Neural progenitor cell (in vitro differentiated cells): ENCODE measurements around the gene TRMT61A. TPM values are rescaled to one million over a fixed set of nuclear protein-coding genes. Genes with fewer than 3 reads are reported as not detected.
"Not testable (repeated sequence)": the region's sequence is repeated elsewhere in the genome, so short reads cannot be mapped to it uniquely, and the experiment has no call there.

Experiments used
- DNase-seq: peaks from one replicate; pipeline ENCODE4 v3.0.0-alpha.2; 2016; ENCODE audit warnings: low spot score
- H2AFZ ChIP-seq: fragments of 200-600 bp; sonication (generic); replicated peaks from 2 replicates; pipeline ENCODE4 v1.6.1; 2016; ENCODE audit warnings: antibody characterized with exemption
- H3F3A ChIP-seq: fragments of 200-600 bp; sonication (generic); 2 replicates; pipeline ENCODE4 v1.6.1; 2016; ENCODE audit warnings: antibody characterized with exemption, low read depth
- H3K27ac ChIP-seq: fragments of 200-600 bp; sonication (generic); 2 replicates; pipeline ENCODE4 v1.5.1; 2016; ENCODE audit warnings: mild to moderate bottlenecking
- H3K27me3 ChIP-seq: fragments of 200-600 bp; sonication (generic); 2 replicates; pipeline ENCODE4 v1.6.1; 2016; ENCODE audit warnings: mild to moderate bottlenecking, moderate library complexity
- H3K36me3 ChIP-seq: fragments of 200-600 bp; sonication (generic); 2 replicates; pipeline ENCODE4 v1.5.1; 2016
- H3K4me1 ChIP-seq: fragments of 200-600 bp; sonication (generic); 2 replicates; pipeline ENCODE4 v1.6.1; 2016; ENCODE audit warnings: mixed run types
- H3K4me2 ChIP-seq: fragments of 200-600 bp; sonication (generic); 2 replicates; pipeline ENCODE4 v1.6.1; 2016
- H3K4me3 ChIP-seq: fragments of 200-600 bp; sonication (generic); 2 replicates; pipeline ENCODE4 v1.5.1; 2016
- H3K79me2 ChIP-seq: fragments of 200-600 bp; sonication (generic); 2 replicates; pipeline ENCODE4 v1.6.1; 2016; ENCODE audit warnings: low read depth
- H3K9ac ChIP-seq: fragments of 200-600 bp; sonication (generic); 2 replicates; pipeline ENCODE4 v1.6.1; 2016
- H3K9me3 ChIP-seq: fragments of 200-600 bp; sonication (generic); 2 replicates; pipeline ENCODE4 v1.5.1; 2016; ENCODE audit warnings: low read depth
- H4K20me1 ChIP-seq: fragments of 200-600 bp; sonication (generic); 2 replicates; pipeline ENCODE4 v1.6.1; 2016; ENCODE audit warnings: low read depth
- H3K27ac Mint-ChIP-seq: 3 replicates; pipeline ENCODE4 v1.8.0; 2021; ENCODE audit warnings: mixed read lengths
- H3K27me3 Mint-ChIP-seq: 2 replicates; pipeline ENCODE4 v1.8.0; 2022; ENCODE audit warnings: low read depth, mild to moderate bottlenecking, inconsistent platforms, moderate library complexity, mixed read lengths; ENCODE audit not compliant: insufficient read depth
- H3K36me3 Mint-ChIP-seq: 3 replicates; pipeline ENCODE4 v1.8.0; 2021; ENCODE audit warnings: mixed read lengths
- H3K4me1 Mint-ChIP-seq: 3 replicates; pipeline ENCODE4 v1.8.0; 2021; ENCODE audit warnings: mixed read lengths
- H3K4me3 Mint-ChIP-seq: 3 replicates; pipeline ENCODE4 v1.8.0; 2021; ENCODE audit warnings: mild to moderate bottlenecking, moderate library complexity, mixed read lengths
- H3K9me3 Mint-ChIP-seq: 3 replicates; pipeline ENCODE4 v1.8.0; 2020; ENCODE audit warnings: mixed read lengths
- EZH2 ChIP-seq: fragments of 200-600 bp; sonication (generic); IDR thresholded peaks from 2 replicates; pipeline ENCODE4 v1.6.1; 2017; ENCODE audit warnings: antibody characterized with exemption, mild to moderate bottlenecking, moderate library complexity
- EZH2phosphoT487 ChIP-seq: fragments of 200-600 bp; sonication (generic); IDR thresholded peaks from 2 replicates; pipeline ENCODE4 v1.6.1; 2017; ENCODE audit warnings: antibody characterized with exemption
- total RNA-seq: library from RNA; depleted of rRNA; stranded (reverse); fragments of >200 nt; gene quantifications from 2 replicates; pipeline ENCODE4 v1.2.3, GENCODE V29; 2015; ENCODE audit warnings: low replicate concordance
- TF ChIP-seq, protein P1 (sequence below): fragments of 200-600 bp; sonication (generic); IDR thresholded peaks from 2 replicates; pipeline ENCODE4 v1.5.1; 2017; ENCODE audit warnings: antibody characterized with exemption, mild to moderate bottlenecking

Gene TRMT61A
- total RNA-seq, 1 donor from 2014 or later = 1.2 TPM

GRCh38 chr14:103522649-103523574 is 6.1 kb upstream of the TRMT61A start, which contains the start of gene CKB:
Gene CKB (minus strand): TSS chr14:103522830. CDS start chr14:103522493, 337 bp downstream.
- no peak within 1 kb of the TSS for H3K27ac ChIP-seq

GRCh38 chr14:103523575-103523954 is 5.4 kb upstream of the TRMT61A start:
- Histone ChIP-seq H2AFZ (no peak overlapping the region), H3K9me3 (no peaks in the 10 kb centered on the region), H3K4me3 (peak overlapping the region; percentile 63), H3K36me3 (no peaks in the 10 kb centered on the region), H3K9ac (no peak overlapping the region), H3K27me3 (peaks cover 33% of the 10 kb centered on the region), H3K4me2 (peak overlapping the region; percentile 85), H3F3A (peaks cover 51% of the 10 kb centered on the region), H3K27ac (no peak overlapping the region), H3K79me2 (peaks cover 10% of the 10 kb centered on the region), H3K4me1 (peaks cover 35% of the 10 kb centered on the region), H4K20me1 (peaks cover 37% of the 10 kb centered on the region)
- TF ChIP-seq, protein P1, sequence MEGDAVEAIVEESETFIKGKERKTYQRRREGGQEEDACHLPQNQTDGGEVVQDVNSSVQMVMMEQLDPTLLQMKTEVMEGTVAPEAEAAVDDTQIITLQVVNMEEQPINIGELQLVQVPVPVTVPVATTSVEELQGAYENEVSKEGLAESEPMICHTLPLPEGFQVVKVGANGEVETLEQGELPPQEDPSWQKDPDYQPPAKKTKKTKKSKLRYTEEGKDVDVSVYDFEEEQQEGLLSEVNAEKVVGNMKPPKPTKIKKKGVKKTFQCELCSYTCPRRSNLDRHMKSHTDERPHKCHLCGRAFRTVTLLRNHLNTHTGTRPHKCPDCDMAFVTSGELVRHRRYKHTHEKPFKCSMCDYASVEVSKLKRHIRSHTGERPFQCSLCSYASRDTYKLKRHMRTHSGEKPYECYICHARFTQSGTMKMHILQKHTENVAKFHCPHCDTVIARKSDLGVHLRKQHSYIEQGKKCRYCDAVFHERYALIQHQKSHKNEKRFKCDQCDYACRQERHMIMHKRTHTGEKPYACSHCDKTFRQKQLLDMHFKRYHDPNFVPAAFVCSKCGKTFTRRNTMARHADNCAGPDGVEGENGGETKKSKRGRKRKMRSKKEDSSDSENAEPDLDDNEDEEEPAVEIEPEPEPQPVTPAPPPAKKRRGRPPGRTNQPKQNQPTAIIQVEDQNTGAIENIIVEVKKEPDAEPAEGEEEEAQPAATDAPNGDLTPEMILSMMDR = no peak
- no peak for TF ChIP-seq EZH2phosphoT487
- peak; percentile 14 for TF ChIP-seq EZH2
- H3K4me3 Mint-ChIP-seq = peak overlapping the region; percentile 79
- H3K27me3 Mint-ChIP-seq = peaks cover 8% of the 10 kb centered on the region
- H3K27ac Mint-ChIP-seq = no peak overlapping the region
- DNase-seq = no peak
- H3K9me3 Mint-ChIP-seq = no peaks in the 10 kb centered on the region
- peaks cover 52% of the 10 kb centered on the region for H3K4me1 Mint-ChIP-seq
- H3K36me3 Mint-ChIP-seq = peaks cover 6% of the 10 kb centered on the region

More at GRCh38 chr14:103522649-103523574, 6.1 kb upstream of the TRMT61A start, which contains the start of gene CKB:
- Histone ChIP-seq H3K4me3 (peak within 1 kb of the TSS; percentile 63), H3K9ac (no peak within 1 kb of the TSS), H3F3A (peaks cover 55% of the 10 kb centered on the region), H2AFZ (peak within 1 kb of the TSS; percentile 14), H3K27me3 (peaks cover 33% of the 10 kb centered on the region), H3K79me2 (peaks cover 10% of the 10 kb centered on the region), H4K20me1 (peaks cover 42% of the 10 kb centered on the region), H3K36me3 (no peaks in the 10 kb centered on the region), H3K9me3 (no peaks in the 10 kb centered on the region), H3K4me2 (peak within 1 kb of the TSS; percentile 85), H3K4me1 (peaks cover 35% of the 10 kb centered on the region)
- Mint-ChIP-seq H3K4me1 (peaks cover 47% of the 10 kb centered on the region), H3K9me3 (no peaks in the 10 kb centered on the region), H3K27me3 (peaks cover 8% of the 10 kb centered on the region), H3K4me3 (peak within 1 kb of the TSS; percentile 87), H3K27ac (no peak within 1 kb of the TSS), H3K36me3 (peaks cover 6% of the 10 kb centered on the region)
- DNase-seq = peak; percentile 91
- TF ChIP-seq EZH2phosphoT487 = peak; percentile 46
- peak; percentile 78 for TF ChIP-seq EZH2
- TF ChIP-seq, protein P1 = no peak

GRCh38 chr14:103524002-103524935 is 4.7 kb upstream of the TRMT61A start:
- Histone ChIP-seq H3K36me3 (no peaks in the 10 kb centered on the region), H3F3A (peaks cover 44% of the 10 kb centered on the region), H3K79me2 (peaks cover 12% of the 10 kb centered on the region), H3K27me3 (peaks cover 33% of the 10 kb centered on the region), H2AFZ (no peak overlapping the region), H3K4me1 (peaks cover 32% of the 10 kb centered on the region), H3K4me2 (no peak overlapping the region), H3K4me3 (no peak overlapping the region), H4K20me1 (peaks cover 31% of the 10 kb centered on the region), H3K9ac (no peak overlapping the region), H3K27ac (no peak overlapping the region), H3K9me3 (no peaks in the 10 kb centered on the region)
- DNase-seq = no peak
- H3K4me1 Mint-ChIP-seq = peaks cover 51% of the 10 kb centered on the region
- TF ChIP-seq, protein P1 = peak; percentile 20
- TF ChIP-seq EZH2 (no peak), EZH2phosphoT487 (no peak)
- no peaks in the 10 kb centered on the region for H3K9me3 Mint-ChIP-seq
- H3K36me3 Mint-ChIP-seq = peaks cover 5% of the 10 kb centered on the region
- H3K4me3 Mint-ChIP-seq = peak overlapping the region; percentile 79
- peak overlapping the region; percentile 63 for H3K27ac Mint-ChIP-seq
- H3K27me3 Mint-ChIP-seq = peaks cover 8% of the 10 kb centered on the region

GRCh38 chr14:103525430-103526246 is 3.4 kb upstream of the TRMT61A start:
- peaks cover 30% of the 10 kb centered on the region for H3F3A ChIP-seq
- H3K4me3 ChIP-seq, DNase-seq, H2AFZ ChIP-seq, H3K36me3 ChIP-seq, H3K36me3 Mint-ChIP-seq, H3K9me3 ChIP-seq, H3K9me3 Mint-ChIP-seq, H3K27ac ChIP-seq, H3K9ac ChIP-seq, H3K4me2 ChIP-seq: not testable (repeated sequence)
- H3K79me2 ChIP-seq = peaks cover 26% of the 10 kb centered on the region
- peaks cover 33% of the 10 kb centered on the region for H3K27me3 ChIP-seq
- H3K4me1 Mint-ChIP-seq = peaks cover 51% of the 10 kb centered on the region
- peaks cover 11% of the 10 kb centered on the region for H3K27me3 Mint-ChIP-seq
- peak overlapping the region; percentile 50 for H3K27ac Mint-ChIP-seq
- peak overlapping the region; percentile 63 for H3K4me3 Mint-ChIP-seq
- peaks cover 31% of the 10 kb centered on the region for H4K20me1 ChIP-seq
- H3K4me1 ChIP-seq = peaks cover 29% of the 10 kb centered on the region
